Measurements from ENCODE around the gene HK2. TPM values are rescaled to one million over a fixed set of nuclear protein-coding genes. Genes with fewer than 3 reads are reported as not detected.

HK2 gene
- total RNA-seq, 1 donor from 2014 or later, result 20.7 TPM

- DNase-seq (ENCODE audit: low read depth), result no peak
- H3K36me3 ChIP-seq (ENCODE audit: control insufficient read depth, insufficient read depth, low read length), result no peaks in the 10 kb centered on the region
- no peak overlapping the region for H3K4me3 ChIP-seq (ENCODE audit: low read depth, low read length)
- peaks cover 2% of the 10 kb centered on the region for H3K27me3 ChIP-seq (ENCODE audit: control insufficient read depth, insufficient read depth, low read length)
- no peak for TF ChIP-seq CTCF (IDR thresholded peaks at IDR 0.05; ENCODE audit: insufficient read depth, low read length, poor library complexity, severe bottlenecking)
Observed at GRCh38 chr2:74812787-74813590, 20.9 kb upstream of the HK2 start.

GRCh38 chr2:74814102-74814501, 19.8 kb upstream of the HK2 start:
- no peak for TF ChIP-seq CTCF (IDR thresholded peaks at IDR 0.05; ENCODE audit: insufficient read depth, low read length, poor library complexity, severe bottlenecking)
- no peak for DNase-seq (ENCODE audit: low read depth)
- no peaks in the 10 kb centered on the region for H3K36me3 ChIP-seq (ENCODE audit: control insufficient read depth, insufficient read depth, low read length)
- no peak overlapping the region for H3K4me3 ChIP-seq (ENCODE audit: low read depth, low read length)
- H3K27me3 ChIP-seq (ENCODE audit: control insufficient read depth, insufficient read depth, low read length), result peaks cover 2% of the 10 kb centered on the region

GRCh38 chr2:74815941-74816340, 18.0 kb upstream of the HK2 start:
- no peak overlapping the region for H3K4me3 ChIP-seq (ENCODE audit: low read depth, low read length)
- peaks cover 2% of the 10 kb centered on the region for H3K27me3 ChIP-seq (ENCODE audit: control insufficient read depth, insufficient read depth, low read length)
- no peak for TF ChIP-seq CTCF (IDR thresholded peaks at IDR 0.05; ENCODE audit: insufficient read depth, low read length, poor library complexity, severe bottlenecking)
- no peak for DNase-seq (ENCODE audit: low read depth)
- H3K36me3 ChIP-seq (ENCODE audit: control insufficient read depth, insufficient read depth, low read length), result no peaks in the 10 kb centered on the region

GRCh38 chr2:74816540-74817303, 17.2 kb upstream of the HK2 start:
- no peaks in the 10 kb centered on the region for H3K36me3 ChIP-seq (ENCODE audit: control insufficient read depth, insufficient read depth, low read length)
- DNase-seq (ENCODE audit: low read depth), result no peak
- no peak for TF ChIP-seq CTCF (IDR thresholded peaks at IDR 0.05; ENCODE audit: insufficient read depth, low read length, poor library complexity, severe bottlenecking)

GRCh38 chr2:74817304-74817675, 16.6 kb upstream of the HK2 start:
- H3K4me3 ChIP-seq (ENCODE audit: low read depth, low read length), result no peak overlapping the region
- H3K36me3 ChIP-seq (ENCODE audit: control insufficient read depth, insufficient read depth, low read length), result no peaks in the 10 kb centered on the region
- no peak for DNase-seq (ENCODE audit: low read depth)
- TF ChIP-seq CTCF (IDR thresholded peaks at IDR 0.05; ENCODE audit: insufficient read depth, low read length, poor library complexity, severe bottlenecking), result no peak
- no peaks in the 10 kb centered on the region for H3K27me3 ChIP-seq (ENCODE audit: control insufficient read depth, insufficient read depth, low read length)

More at GRCh38 chr2:74816540-74817303, 17.2 kb upstream of the HK2 start:
- no peaks in the 10 kb centered on the region for H3K27me3 ChIP-seq (ENCODE audit: control insufficient read depth, insufficient read depth, low read length)
- H3K4me3 ChIP-seq (ENCODE audit: low read depth, low read length), result no peak overlapping the region

Measured in kidney epithelial cell (primary cell).